ENCODE data around the gene HOXC10.

DNA sequence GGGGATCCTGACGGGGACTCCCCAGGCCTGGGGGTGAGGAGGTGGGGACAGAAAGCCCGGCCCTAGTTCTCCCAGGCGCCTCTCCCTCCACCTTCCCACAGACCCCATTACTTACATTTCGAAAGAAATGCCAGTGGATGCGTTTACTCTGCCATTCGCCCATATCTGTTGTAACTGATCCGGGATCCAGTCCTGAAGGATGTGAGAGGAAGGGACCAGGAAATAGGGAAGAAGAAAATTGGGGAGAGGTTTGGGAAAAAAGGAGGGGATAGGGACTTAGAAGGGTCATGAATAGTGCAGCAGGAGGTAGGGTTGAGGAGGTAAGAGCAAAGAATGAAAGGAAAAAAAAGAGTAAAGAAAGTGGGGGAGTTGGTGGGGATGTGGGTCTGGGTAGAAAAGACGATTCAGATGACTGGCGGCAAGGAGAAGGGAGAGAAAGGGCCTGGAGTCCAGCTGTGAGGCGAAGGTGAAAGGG, 29.1 kb upstream of the HOXC10 start:
- TF ChIP-seq ATF1 (CRISPR knock-in tag; IDR thresholded peaks at IDR 0.05), result no peak
- TF ChIP-seq, protein P1, sequence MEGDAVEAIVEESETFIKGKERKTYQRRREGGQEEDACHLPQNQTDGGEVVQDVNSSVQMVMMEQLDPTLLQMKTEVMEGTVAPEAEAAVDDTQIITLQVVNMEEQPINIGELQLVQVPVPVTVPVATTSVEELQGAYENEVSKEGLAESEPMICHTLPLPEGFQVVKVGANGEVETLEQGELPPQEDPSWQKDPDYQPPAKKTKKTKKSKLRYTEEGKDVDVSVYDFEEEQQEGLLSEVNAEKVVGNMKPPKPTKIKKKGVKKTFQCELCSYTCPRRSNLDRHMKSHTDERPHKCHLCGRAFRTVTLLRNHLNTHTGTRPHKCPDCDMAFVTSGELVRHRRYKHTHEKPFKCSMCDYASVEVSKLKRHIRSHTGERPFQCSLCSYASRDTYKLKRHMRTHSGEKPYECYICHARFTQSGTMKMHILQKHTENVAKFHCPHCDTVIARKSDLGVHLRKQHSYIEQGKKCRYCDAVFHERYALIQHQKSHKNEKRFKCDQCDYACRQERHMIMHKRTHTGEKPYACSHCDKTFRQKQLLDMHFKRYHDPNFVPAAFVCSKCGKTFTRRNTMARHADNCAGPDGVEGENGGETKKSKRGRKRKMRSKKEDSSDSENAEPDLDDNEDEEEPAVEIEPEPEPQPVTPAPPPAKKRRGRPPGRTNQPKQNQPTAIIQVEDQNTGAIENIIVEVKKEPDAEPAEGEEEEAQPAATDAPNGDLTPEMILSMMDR (IDR thresholded peaks at IDR 0.05), result no peak
- no peak for TF ChIP-seq CREM (CRISPR knock-in tag; IDR thresholded peaks at IDR 0.05)
- TF ChIP-seq TP53 (CRISPR knock-in tag; IDR thresholded peaks at IDR 0.05), result no peak
- TF ChIP-seq ZNF512 (CRISPR knock-in tag; IDR thresholded peaks at IDR 0.05; ENCODE audit: borderline replicate concordance), result no peak
- no peak for TF ChIP-seq NR1H2 (CRISPR knock-in tag; IDR thresholded peaks at IDR 0.05)
- TF ChIP-seq IRF1 (CRISPR knock-in tag; IDR thresholded peaks at IDR 0.05), result no peak
- TF ChIP-seq, protein P2, sequence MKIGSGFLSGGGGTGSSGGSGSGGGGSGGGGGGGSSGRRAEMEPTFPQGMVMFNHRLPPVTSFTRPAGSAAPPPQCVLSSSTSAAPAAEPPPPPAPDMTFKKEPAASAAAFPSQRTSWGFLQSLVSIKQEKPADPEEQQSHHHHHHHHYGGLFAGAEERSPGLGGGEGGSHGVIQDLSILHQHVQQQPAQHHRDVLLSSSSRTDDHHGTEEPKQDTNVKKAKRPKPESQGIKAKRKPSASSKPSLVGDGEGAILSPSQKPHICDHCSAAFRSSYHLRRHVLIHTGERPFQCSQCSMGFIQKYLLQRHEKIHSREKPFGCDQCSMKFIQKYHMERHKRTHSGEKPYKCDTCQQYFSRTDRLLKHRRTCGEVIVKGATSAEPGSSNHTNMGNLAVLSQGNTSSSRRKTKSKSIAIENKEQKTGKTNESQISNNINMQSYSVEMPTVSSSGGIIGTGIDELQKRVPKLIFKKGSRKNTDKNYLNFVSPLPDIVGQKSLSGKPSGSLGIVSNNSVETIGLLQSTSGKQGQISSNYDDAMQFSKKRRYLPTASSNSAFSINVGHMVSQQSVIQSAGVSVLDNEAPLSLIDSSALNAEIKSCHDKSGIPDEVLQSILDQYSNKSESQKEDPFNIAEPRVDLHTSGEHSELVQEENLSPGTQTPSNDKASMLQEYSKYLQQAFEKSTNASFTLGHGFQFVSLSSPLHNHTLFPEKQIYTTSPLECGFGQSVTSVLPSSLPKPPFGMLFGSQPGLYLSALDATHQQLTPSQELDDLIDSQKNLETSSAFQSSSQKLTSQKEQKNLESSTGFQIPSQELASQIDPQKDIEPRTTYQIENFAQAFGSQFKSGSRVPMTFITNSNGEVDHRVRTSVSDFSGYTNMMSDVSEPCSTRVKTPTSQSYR (CRISPR knock-in tag; IDR thresholded peaks at IDR 0.05), result no peak
- TF ChIP-seq, protein P3, sequence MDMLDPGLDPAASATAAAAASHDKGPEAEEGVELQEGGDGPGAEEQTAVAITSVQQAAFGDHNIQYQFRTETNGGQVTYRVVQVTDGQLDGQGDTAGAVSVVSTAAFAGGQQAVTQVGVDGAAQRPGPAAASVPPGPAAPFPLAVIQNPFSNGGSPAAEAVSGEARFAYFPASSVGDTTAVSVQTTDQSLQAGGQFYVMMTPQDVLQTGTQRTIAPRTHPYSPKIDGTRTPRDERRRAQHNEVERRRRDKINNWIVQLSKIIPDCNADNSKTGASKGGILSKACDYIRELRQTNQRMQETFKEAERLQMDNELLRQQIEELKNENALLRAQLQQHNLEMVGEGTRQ (CRISPR knock-in tag; IDR thresholded peaks at IDR 0.05), result no peak
- no peak for TF ChIP-seq SMAD3 (CRISPR knock-in tag; IDR thresholded peaks at IDR 0.05; ENCODE audit: borderline replicate concordance)
- TF ChIP-seq ZNF416 (CRISPR knock-in tag; IDR thresholded peaks at IDR 0.05), result no peak
- TF ChIP-seq JUN (CRISPR knock-in tag; IDR thresholded peaks at IDR 0.05), result no peak
